HL-60/S4 (cell line): ENCODE data around the gene CTNNA1.

Experiments
- in situ Hi-C: fragments of 300-500 bp; cut with MboI; formaldehyde crosslinking; loops from 2 replicates; pipeline ENCODE4 v1.14.3; 2022; ENCODE audit warnings: low sequenced_read_pairs

Gene CTNNA1

GRCh38 chr5:138944527-138945322, 191.5 kb downstream of the CTNNA1 start:
- in situ Hi-C loops = no loop called here

- in situ Hi-C loops = no loop called here
These were observed 192.4 kb downstream of the CTNNA1 start for GRCh38 chr5:138945421-138946240.

GRCh38 chr5:138946241-138946623, 193.0 kb downstream of the CTNNA1 start:
- in situ Hi-C loops = no loop called here

- in situ Hi-C loops = no loop called here
These were observed 193.8 kb downstream of the CTNNA1 start for GRCh38 chr5:138946831-138947560.

GRCh38 chr5:138947780-138948179, 194.6 kb downstream of the CTNNA1 start:
- in situ Hi-C loops = no loop called here

GRCh38 chr5:138948471-138949222, 195.4 kb downstream of the CTNNA1 start:
- in situ Hi-C loops = no loop called here

GRCh38 chr5:138949223-138949574, 196.0 kb downstream of the CTNNA1 start:
- in situ Hi-C loops = no loop called here

- in situ Hi-C loops = no loop called here
These were observed 196.8 kb downstream of the CTNNA1 start for GRCh38 chr5:138949988-138950387.

GRCh38 chr5:138950421-138951031, 197.3 kb downstream of the CTNNA1 start:
- in situ Hi-C loops = no loop called here

- in situ Hi-C loops = no loop called here
These were observed 198.1 kb downstream of the CTNNA1 start for GRCh38 chr5:138951091-138951985.

- in situ Hi-C loops = no loop called here
These were observed 198.9 kb downstream of the CTNNA1 start for GRCh38 chr5:138951986-138952735.

GRCh38 chr5:138952962-138953361, 199.7 kb downstream of the CTNNA1 start:
- in situ Hi-C loops = no loop called here

- in situ Hi-C loops = no loop called here
These were observed 200.4 kb downstream of the CTNNA1 start for GRCh38 chr5:138953387-138954256.

- in situ Hi-C loops = no loop called here
These were observed 201.2 kb downstream of the CTNNA1 start for GRCh38 chr5:138954257-138955012.

- in situ Hi-C loops = no loop called here
These were observed 201.9 kb downstream of the CTNNA1 start for GRCh38 chr5:138955013-138955660.

GRCh38 chr5:138955671-138956295, 202.6 kb downstream of the CTNNA1 start:
- in situ Hi-C loops = no loop called here
